Fibroblast of skin of right biceps (primary cell): ENCODE measurements around the gene SRP19.
"Not testable (repeated sequence)": the region's sequence is repeated elsewhere in the genome, so short reads cannot be mapped to it uniquely, and the experiment has no call there.

Experiments
- DNase-seq: peaks from one replicate; pipeline ENCODE4 v3.0.0-alpha.2; 2013

SRP19 gene

GRCh38 chr5:112876362-112876761 lies 15.3 kb downstream of the SRP19 start:
- DNase-seq, result no peak

- DNase-seq, result no peak
Measured at GRCh38 chr5:112878101-112878500, 17.0 kb downstream of the SRP19 start.

GRCh38 chr5:112878760-112879159 lies 17.7 kb downstream of the SRP19 start:
- no peak for DNase-seq

GRCh38 chr5:112880219-112880964 lies 19.3 kb downstream of the SRP19 start:
- DNase-seq, result no peak

- no peak for DNase-seq
Measured at GRCh38 chr5:112883192-112883591, 22.1 kb downstream of the SRP19 start.

- DNase-seq, result no peak
Measured at GRCh38 chr5:112885001-112885400, 23.9 kb downstream of the SRP19 start.

GRCh38 chr5:112886975-112887374 lies 25.9 kb downstream of the SRP19 start:
- DNase-seq, result no peak

GRCh38 chr5:112892066-112892465 lies 31.0 kb downstream of the SRP19 start:
- DNase-seq, result not testable (repeated sequence)

- DNase-seq, result no peak
Measured at GRCh38 chr5:112892776-112893175, 31.7 kb downstream of the SRP19 start.

GRCh38 chr5:112895682-112896081 lies 34.6 kb downstream of the SRP19 start:
- DNase-seq, result no peak

- no peak for DNase-seq
Measured at GRCh38 chr5:112902561-112902960, 41.5 kb downstream of the SRP19 start.

GRCh38 chr5:112904996-112905395 lies 43.9 kb downstream of the SRP19 start:
- DNase-seq, result not testable (repeated sequence)

GRCh38 chr5:112906637-112907036 lies 45.5 kb downstream of the SRP19 start:
- no peak for DNase-seq

- no peak for DNase-seq
Measured at GRCh38 chr5:112907166-112907631, 46.1 kb downstream of the SRP19 start.

- no peak for DNase-seq
Measured at GRCh38 chr5:112908854-112909253, 47.8 kb downstream of the SRP19 start.

- DNase-seq, result no peak
Measured at GRCh38 chr5:112910529-112910928, 49.4 kb downstream of the SRP19 start.

GRCh38 chr5:112914584-112914983 lies 53.5 kb downstream of the SRP19 start:
- DNase-seq, result peak; percentile 23

- no peak for DNase-seq
Measured at GRCh38 chr5:112915831-112916230, 54.7 kb downstream of the SRP19 start.

GRCh38 chr5:112917453-112917995 lies 56.4 kb downstream of the SRP19 start:
- DNase-seq, result peak; percentile 55

GRCh38 chr5:112918136-112918535 lies 57.0 kb downstream of the SRP19 start:
- no peak for DNase-seq

GRCh38 chr5:112918679-112919078 lies 57.6 kb downstream of the SRP19 start:
- no peak for DNase-seq
